Body of pancreas (tissue), 4 donors: ENCODE results near the gene SERPINA5. TPM values are rescaled to one million over a fixed set of nuclear protein-coding genes. Genes with fewer than 3 reads are reported as not detected.

Experiments
- ATAC-seq: fragments of 150-250 bp; one replicate; pipeline ENCODE4 v1.9.1; 2016
- DNase-seq, 4 donors: peaks; one replicate each; pipeline ENCODE4 v3.0.0-alpha.2; 2019
- H3K27ac ChIP-seq, 4 donors: fragments of 200-600 bp; sonication (generic); 1 replicate in 3 of 4; 2 replicates in 1 of 4; pipeline versions ENCODE4 v1.5.1 to v1.6.1; 2016 to 2019; ENCODE audit warnings: mild to moderate bottlenecking in 1 of 4, mixed read lengths in 1 of 4, moderate library complexity in 1 of 4
- H3K27me3 ChIP-seq, 2 donors: fragments of 200-600 bp; sonication (generic); one replicate each; pipeline ENCODE4 v1.6.0; 2016; ENCODE audit warnings: mild to moderate bottlenecking in 1 of 2
- H3K36me3 ChIP-seq, 2 donors: fragments of 200-600 bp; sonication (generic); replicated peaks in 1 of 2; 2 replicates each; pipeline ENCODE4 v1.5.1; 2016; ENCODE audit warnings: low read depth in 2 of 2; ENCODE audit not compliant: insufficient read depth in 1 of 2
- H3K4me1 ChIP-seq: fragments of 200-600 bp; sonication (generic); one replicate; pipeline ENCODE4 v1.6.0; 2016
- H3K4me3 ChIP-seq, 2 donors: fragments of 200-600 bp; sonication (generic); 1 replicate in 1 of 2; 2 replicates in 1 of 2; pipeline ENCODE4 v1.5.1; 2016 to 2019
- H3K9me3 ChIP-seq, 3 donors: fragments of 200-600 bp; sonication (generic); 1 replicate in 2 of 3; 2 replicates in 1 of 3; pipeline ENCODE4 v1.5.1; 2016
- CTCF ChIP-seq, 7 experiments: fragments of 450-650 bp in 4 of 7; fragments of 200-600 bp in 3 of 7; sonication (generic) in 3 of 7; IDR thresholded peaks; one replicate each; pipeline ENCODE4 v1.5.1; 2016 to 2019; ENCODE audit warnings: antibody characterized with exemption in 7 of 7
- POLR2A ChIP-seq, 3 donors: fragments of 450-650 bp; IDR thresholded peaks; one replicate each; pipeline ENCODE4 v1.6.1; 2016; ENCODE audit warnings: antibody characterized with exemption in 3 of 3, mild to moderate bottlenecking in 2 of 3
- WGBS, 2 donors: methylation state at CpG; one replicate each; pipeline ENCODE4 v1.1.5; 2017; 5-methylcytosine and 5-hydroxymethylcytosine counted together
- intact Hi-C: fragments of 100-400 bp; cut with DNase I; formaldehyde crosslinking; loops from one replicate; pipeline ENCODE4 v1.15.1; 2023
- total RNA-seq, 2 donors: library from RNA; depleted of rRNA; stranded (reverse); fragments of >200 nt; gene quantifications; one replicate each; pipeline ENCODE4 v1.1.0, GENCODE V29; 2016

SERPINA5 gene
- total RNA-seq, 2 donors from 2014 or later, result 76.0 to 101 TPM

- Histone ChIP-seq H3K27ac (peak overlapping the region in 2 of 4 donors; percentile 15 to 41), H3K36me3 (peaks cover 6 to 43% of the 10 kb centered on the region in 2 donors), H3K9me3 (no peaks in the 10 kb centered on the region), H3K27me3 (no peaks in the 10 kb centered on the region), H3K4me3 (no peak overlapping the region), H3K4me1 (peaks cover 47% of the 10 kb centered on the region)
- no peak for DNase-seq
- TF ChIP-seq POLR2A (IDR thresholded peaks at IDR 0.05) (peak in 1 of 3 donors; percentile 10), CTCF (IDR thresholded peaks at IDR 0.05) (no peak)
- no peak for ATAC-seq
- intact Hi-C loops, result no loop called here
- WGBS, 2 donors, result 81 to 87% methylated on average over 6 of the region's 6 CpGs
Observed at GRCh38 chr14:94620597-94620996, 39.4 kb downstream of the SERPINA5 start.

- Histone ChIP-seq H3K4me3 (no peak overlapping the region), H3K36me3 (peaks cover 6 to 40% of the 10 kb centered on the region in 2 donors), H3K9me3 (no peaks in the 10 kb centered on the region), H3K27ac (peak overlapping the region in 2 of 4 donors; percentile 22 to 41), H3K27me3 (no peaks in the 10 kb centered on the region), H3K4me1 (peaks cover 38% of the 10 kb centered on the region)
- ATAC-seq (no peak), DNase-seq (no peak)
- no peak for TF ChIP-seq CTCF (IDR thresholded peaks at IDR 0.05)
- TF ChIP-seq POLR2A (IDR thresholded peaks at IDR 0.05), result peak in 2 of 3 donors; percentile 38 to 51
- intact Hi-C loops, result no loop called here
- 82 to 94% methylated on average over 5 of the region's 5 CpGs for WGBS, 2 donors
Observed at GRCh38 chr14:94621358-94622134, 40.3 kb downstream of the SERPINA5 start.

DNA sequence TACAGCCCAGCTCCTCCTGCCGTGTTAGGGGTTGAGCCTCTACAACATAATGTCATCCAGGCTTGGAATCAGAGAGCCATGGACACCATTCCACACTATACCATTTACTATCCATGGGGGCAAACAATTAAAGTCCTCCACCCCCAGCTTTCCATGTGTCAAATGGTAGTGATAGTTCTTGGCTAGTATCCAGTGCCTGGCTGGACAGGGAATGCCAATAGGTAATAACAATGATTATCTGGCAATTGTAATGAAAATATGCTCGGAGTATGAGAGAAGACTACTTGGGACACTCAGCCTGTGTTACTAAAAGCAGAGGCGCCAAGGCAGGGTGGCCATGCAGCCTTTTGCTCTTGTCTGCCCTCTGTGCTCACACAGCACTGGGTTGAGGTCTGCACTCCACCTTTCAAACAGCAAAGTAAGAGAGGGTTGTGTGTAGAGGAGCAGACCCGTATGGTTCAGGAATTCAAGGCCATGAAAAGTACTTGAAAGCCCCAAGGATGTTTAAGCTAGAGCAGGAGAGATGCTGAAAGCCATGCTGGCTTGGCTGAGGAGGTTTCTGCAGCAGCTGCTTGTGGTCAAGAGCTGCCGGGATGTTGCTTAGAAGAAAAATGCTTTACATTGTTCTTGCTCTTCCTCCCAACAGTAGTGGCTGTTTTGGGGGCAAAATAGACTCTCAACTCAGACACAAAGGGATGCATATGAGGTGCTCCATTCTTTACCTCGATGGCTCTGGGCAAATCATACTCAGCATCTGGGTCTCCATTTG, 41.6 kb downstream of the SERPINA5 start:
- 75 to 79% methylated on average over 6 of the region's 6 CpGs for WGBS, 2 donors
- peaks cover 6 to 36% of the 10 kb centered on the region in 2 donors for H3K36me3 ChIP-seq
- ATAC-seq (no peak), DNase-seq (no peak)
- H3K4me3 ChIP-seq, result no peak overlapping the region
- intact Hi-C loops, result no loop called here
- H3K4me1 ChIP-seq, result peaks cover 30% of the 10 kb centered on the region
- H3K27ac ChIP-seq, result no peak overlapping the region
- H3K27me3 ChIP-seq, result no peaks in the 10 kb centered on the region
- H3K9me3 ChIP-seq, result no peaks in the 10 kb centered on the region
- TF ChIP-seq CTCF (IDR thresholded peaks at IDR 0.05), result no peak
- peak in 2 of 3 donors; percentile 0 to 35 for TF ChIP-seq POLR2A (IDR thresholded peaks at IDR 0.05)

DNA sequence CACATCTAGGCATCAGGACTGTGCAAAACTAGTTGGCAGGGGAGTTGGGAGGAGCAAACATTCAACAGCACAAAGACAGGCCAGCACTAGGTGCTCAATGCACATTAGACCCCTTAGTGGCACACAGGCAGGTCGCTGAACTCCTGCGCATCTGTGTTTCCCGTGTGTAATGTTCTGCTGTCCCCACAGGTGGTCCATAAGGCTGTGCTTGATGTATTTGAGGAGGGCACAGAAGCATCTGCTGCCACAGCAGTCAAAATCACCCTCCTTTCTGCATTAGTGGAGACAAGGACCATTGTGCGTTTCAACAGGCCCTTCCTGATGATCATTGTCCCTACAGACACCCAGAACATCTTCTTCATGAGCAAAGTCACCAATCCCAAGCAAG, 42.2 kb downstream of the SERPINA5 start:
- ATAC-seq (no peak), DNase-seq (no peak)
- H3K27ac ChIP-seq, result peak overlapping the region in 1 of 4 donors; percentile 20
- WGBS, 2 donors, result 94 to 100% methylated on average over 4 of the region's 4 CpGs
- TF ChIP-seq POLR2A (IDR thresholded peaks at IDR 0.05) (no peak), CTCF (IDR thresholded peaks at IDR 0.05) (no peak)
- H3K27me3 ChIP-seq, result no peaks in the 10 kb centered on the region
- intact Hi-C loops, result no loop called here
- H3K9me3 ChIP-seq, result no peaks in the 10 kb centered on the region
- peaks cover 27% of the 10 kb centered on the region for H3K4me1 ChIP-seq
- no peak overlapping the region for H3K4me3 ChIP-seq
- peaks cover 6 to 36% of the 10 kb centered on the region in 2 donors for H3K36me3 ChIP-seq
